Sigmoid colon (tissue), 3 donors: ENCODE measurements around the gene RAB4B.
"Not testable (repeated sequence)": the region's sequence is repeated elsewhere in the genome, so short reads cannot be mapped to it uniquely, and the experiment has no call there.

Source experiments
- POLR2A ChIP-seq, 2 donors: fragments of 450-650 bp; IDR thresholded peaks; one replicate each; pipeline ENCODE4 v1.6.1; 2016; ENCODE audit warnings: antibody characterized with exemption in 2 of 2, mild to moderate bottlenecking in 2 of 2, moderate library complexity in 2 of 2
- TF ChIP-seq, protein P1 (sequence below), 4 experiments: fragments of 450-650 bp in 3 of 4; fragments of 200-600 bp in 1 of 4; IDR thresholded peaks; one replicate each; pipeline ENCODE4 v1.5.1; 2016 to 2019; ENCODE audit warnings: antibody characterized with exemption in 4 of 4, mild to moderate bottlenecking in 3 of 4, moderate library complexity in 2 of 4

DNA sequence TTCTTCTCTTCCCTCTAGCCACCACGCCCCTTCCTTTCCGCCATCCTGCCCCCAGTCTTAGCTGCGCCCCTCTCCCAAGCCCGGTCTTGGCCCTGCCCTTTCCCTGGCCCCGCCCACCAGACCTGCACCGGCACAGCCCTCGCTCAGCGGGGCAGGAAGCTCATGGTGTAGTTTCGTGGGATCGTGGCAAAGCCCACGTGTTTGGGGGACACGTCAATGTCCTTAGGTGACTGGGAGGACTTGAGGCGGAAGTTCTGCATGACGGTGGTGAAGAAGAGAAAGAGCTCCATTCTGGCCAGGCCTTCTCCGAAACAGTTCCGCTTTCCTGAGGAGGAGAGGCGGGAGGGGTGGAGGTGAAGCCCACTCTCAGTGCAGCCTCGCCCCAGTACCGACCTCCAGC lies 65.6 kb downstream of the RAB4B start:
- TF ChIP-seq POLR2A (IDR thresholded peaks at IDR 0.05) = not testable (repeated sequence)
- TF ChIP-seq, protein P1, sequence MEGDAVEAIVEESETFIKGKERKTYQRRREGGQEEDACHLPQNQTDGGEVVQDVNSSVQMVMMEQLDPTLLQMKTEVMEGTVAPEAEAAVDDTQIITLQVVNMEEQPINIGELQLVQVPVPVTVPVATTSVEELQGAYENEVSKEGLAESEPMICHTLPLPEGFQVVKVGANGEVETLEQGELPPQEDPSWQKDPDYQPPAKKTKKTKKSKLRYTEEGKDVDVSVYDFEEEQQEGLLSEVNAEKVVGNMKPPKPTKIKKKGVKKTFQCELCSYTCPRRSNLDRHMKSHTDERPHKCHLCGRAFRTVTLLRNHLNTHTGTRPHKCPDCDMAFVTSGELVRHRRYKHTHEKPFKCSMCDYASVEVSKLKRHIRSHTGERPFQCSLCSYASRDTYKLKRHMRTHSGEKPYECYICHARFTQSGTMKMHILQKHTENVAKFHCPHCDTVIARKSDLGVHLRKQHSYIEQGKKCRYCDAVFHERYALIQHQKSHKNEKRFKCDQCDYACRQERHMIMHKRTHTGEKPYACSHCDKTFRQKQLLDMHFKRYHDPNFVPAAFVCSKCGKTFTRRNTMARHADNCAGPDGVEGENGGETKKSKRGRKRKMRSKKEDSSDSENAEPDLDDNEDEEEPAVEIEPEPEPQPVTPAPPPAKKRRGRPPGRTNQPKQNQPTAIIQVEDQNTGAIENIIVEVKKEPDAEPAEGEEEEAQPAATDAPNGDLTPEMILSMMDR (IDR thresholded peaks at IDR 0.05) = not testable (repeated sequence)
